Heart right ventricle (tissue), 16 donors: ENCODE data around the gene DLGAP1. TPM values are rescaled to one million over a fixed set of nuclear protein-coding genes. Genes with fewer than 3 reads are reported as not detected.

Experiments used
- ATAC-seq, 8 donors: fragments of 200-7000 bp; cut with Tn5 transposase; one replicate each; pipeline ENCODE4 v1.9.1; 2020; ENCODE audit warnings: mild to moderate bottlenecking in 8 of 8, moderate library complexity in 8 of 8, moderate number of reproducible peaks in 1 of 8
- DNase-seq, 2 donors: peaks; one replicate each; pipeline ENCODE4 v3.0.0-alpha.2; 2020
- H3K27ac ChIP-seq, 10 donors: fragments of 200-600 bp; sonication (generic) in 2 of 10; one replicate each; pipeline versions ENCODE4 v1.5.0 to v1.8.0; 2020 to 2022; ENCODE audit warnings: mild to moderate bottlenecking in 3 of 10
- H3K27me3 ChIP-seq, 7 donors: fragments of 200-600 bp; one replicate each; pipeline ENCODE4 v1.8.0; 2021 to 2022; ENCODE audit warnings: mild to moderate bottlenecking in 2 of 7
- H3K36me3 ChIP-seq, 9 donors: fragments of 200-600 bp; sonication (generic) in 1 of 9; one replicate each; pipeline versions ENCODE4 v1.5.0 to v1.8.0; 2020 to 2022; ENCODE audit warnings: mild to moderate bottlenecking in 2 of 9
- H3K4me1 ChIP-seq, 9 donors: fragments of 200-600 bp; sonication (generic) in 1 of 9; one replicate each; pipeline versions ENCODE4 v1.5.0 to v1.8.0; 2020 to 2022; ENCODE audit warnings: mild to moderate bottlenecking in 4 of 9
- H3K4me3 ChIP-seq, 10 donors: fragments of 200-600 bp; sonication (generic) in 2 of 10; one replicate each; pipeline versions ENCODE4 v1.5.0 to v1.8.0; 2020 to 2022; ENCODE audit warnings: mild to moderate bottlenecking in 7 of 10, moderate library complexity in 2 of 10
- H3K9me3 ChIP-seq, 11 donors: fragments of 200-600 bp in 10 of 11; sonication (generic) in 2 of 11; one replicate each; pipeline versions ENCODE4 v1.5.0 to v1.8.0; 2013 to 2022; ENCODE audit warnings: mild to moderate bottlenecking in 2 of 11, control low read depth in 1 of 11, moderate library complexity in 1 of 11
- CTCF ChIP-seq, 9 donors: fragments of 200-600 bp; sonication (generic) in 2 of 9; IDR thresholded peaks; one replicate each; pipeline versions ENCODE4 v1.5.0 to v1.8.0; 2021 to 2022; ENCODE audit warnings: antibody characterized with exemption in 9 of 9, mild to moderate bottlenecking in 5 of 9, moderate library complexity in 1 of 9
- WGBS, 2 donors: extraction: QIAGEN DNeasy Blood & Tissue Kit; methylation state at CpG; one replicate each; pipeline ENCODE4 v1.1.7; 2013; ENCODE audit warnings: inconsistent platforms in 1 of 2; 5-methylcytosine and 5-hydroxymethylcytosine counted together
- intact Hi-C, 10 donors: fragments of 100-400 bp; cut with DNase I; formaldehyde crosslinking; loops; one replicate each; pipeline versions ENCODE4 v1.11.1 to v1.14.2; 2022
- polyA plus RNA-seq, 2 donors: library from polyadenylated mRNA; stranded (reverse); fragments of 200-250 nt; gene quantifications; one replicate each; pipeline ENCODE4 v1.2.3, GENCODE V29; 2013
- total RNA-seq, 10 donors: library from RNA; stranded (reverse); fragmentation: NEBNext Ultra II Directional in 3 of 10; extraction: Animal tissue kit (Norgen Biotek cat#: 25700) in 3 of 10; gene quantifications; one replicate each; pipeline versions ENCODE4 v1.2.1 to v1.2.4, GENCODE V29; 2021 to 2023
- donor health status: Arrhythmogenic right ventricular cardiomyopathy.
- donor health status: ischemic (EF 13 %, LVEDD 7.1; RV severe dilation, severe dysfunction).
- donor health status: healthy with polysubstance abuse.
- donor health status: DM: no; HTN: yes; CAD: no.
- donor health status: DM: no; HTN: no; CAD: no.
- donor health status: ischemic (EF 25% LVEDD 6.9; RV normal size, moderate dysfunction).
- donor health status: ischemic (EF 25% LVEDD 5.7; RV mildly dilated, moderate dysfunction).
- donor health status: healthy.
- donor health status: DM: yes; HTN: yes; CAD: no.
- donor health status: Ischemic cardiomyopathy.
- donor health status: ischemic (EF 35%, LVEDD 5.7; RV mildly dilated, moderate dysfunction).
- donor health status: nonischemic (EF 11% LVEDD 7.7; RV severe dilation, severe dysfunction).
- donor health status: DM: yes; HTN: yes; CAD: no.
- donor health status: PGD.
- donor health status: ischemic (EF 29% LVEDD 5.4; RV normal size, mild dysfunction).
- donor health status: nonischemic (EF 23%, LVEDD 6.1; RV moderate dilation, normal function).

The DLGAP1 gene
- total and polyA plus RNA-seq, 12 donors: 0.07 to 7.2 (median 1.0) TPM; not detected in 2

- Histone ChIP-seq H3K27me3 (peaks cover 0 to 7% (median 0%) of the 10 kb centered on the region in 7 donors), H3K4me1 (no peaks in the 10 kb centered on the region), H3K36me3 (no peaks in the 10 kb centered on the region), H3K27ac (no peak overlapping the region), H3K9me3 (no peaks in the 10 kb centered on the region), H3K4me3 (no peak overlapping the region)
- TF ChIP-seq CTCF (IDR thresholded peaks at IDR 0.05): no peak
- DNase-seq: no peak
- no peak for ATAC-seq
- intact Hi-C loops: no loop called here
- WGBS, 2 donors: 72 to 82% methylated on average over 6 of the region's 6 CpGs
These were observed 645.9 kb downstream of the DLGAP1 start for GRCh38 chr18:3808985-3809780.

GRCh38 chr18:3806656-3807055 is 648.5 kb downstream of the DLGAP1 start:
- H3K36me3 ChIP-seq: no peaks in the 10 kb centered on the region
- intact Hi-C loops: no loop called here
- DNase-seq (no peak), ATAC-seq (no peak)
- no peak for TF ChIP-seq CTCF (IDR thresholded peaks at IDR 0.05)
- WGBS, 2 donors: 66 to 75% methylated on average over 4 of the region's 4 CpGs
- no peak overlapping the region for H3K4me3 ChIP-seq
- H3K9me3 ChIP-seq: no peaks in the 10 kb centered on the region
- H3K27me3 ChIP-seq: peaks cover 0 to 7% (median 0%) of the 10 kb centered on the region in 7 donors
- H3K27ac ChIP-seq: no peak overlapping the region
- no peaks in the 10 kb centered on the region for H3K4me1 ChIP-seq

- Histone ChIP-seq H3K27me3 (peaks cover 0 to 7% (median 0%) of the 10 kb centered on the region in 7 donors), H3K27ac (no peak overlapping the region), H3K36me3 (no peaks in the 10 kb centered on the region), H3K4me3 (no peak overlapping the region), H3K9me3 (no peaks in the 10 kb centered on the region), H3K4me1 (no peaks in the 10 kb centered on the region)
- no peak for DNase-seq
- WGBS, 2 donors: 85 to 87% methylated on average over 4 of the region's 4 CpGs
- ATAC-seq: no peak
- intact Hi-C loops: no loop called here
- TF ChIP-seq CTCF (IDR thresholded peaks at IDR 0.05): no peak
These were observed 650.8 kb downstream of the DLGAP1 start for GRCh38 chr18:3804336-3804735.

GRCh38 chr18:3803350-3803749 is 651.8 kb downstream of the DLGAP1 start:
- Histone ChIP-seq H3K36me3 (no peaks in the 10 kb centered on the region), H3K27ac (no peak overlapping the region), H3K4me3 (no peak overlapping the region), H3K9me3 (no peaks in the 10 kb centered on the region), H3K27me3 (no peaks in the 10 kb centered on the region), H3K4me1 (no peaks in the 10 kb centered on the region)
- ATAC-seq (no peak), DNase-seq (no peak)
- intact Hi-C loops: no loop called here
- no peak for TF ChIP-seq CTCF (IDR thresholded peaks at IDR 0.05)
- WGBS, 2 donors: 82 to 93% methylated on average over 4 of the region's 4 CpGs
